ENCODE results near the gene EIF4E3.

Gene EIF4E3

DNA sequence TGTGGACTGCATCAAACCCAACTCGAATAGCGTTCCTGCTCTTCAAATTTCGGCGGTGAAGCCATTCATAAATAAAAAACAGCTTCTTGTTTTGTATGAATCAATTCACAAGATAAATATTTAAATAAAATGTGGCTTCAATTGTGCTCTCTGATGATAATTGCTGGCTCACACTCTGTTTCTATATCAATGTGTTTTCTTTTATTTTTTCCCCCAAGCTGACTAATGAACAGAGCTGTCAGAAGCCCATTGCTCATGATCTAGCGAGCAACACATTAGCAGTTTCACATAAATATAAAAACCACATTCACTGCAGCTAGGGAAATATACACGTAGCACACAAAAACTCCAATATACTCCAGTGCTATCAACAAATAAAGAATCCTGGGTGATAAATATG is 96.7 kb downstream of the EIF4E3 start:
- Histone ChIP-seq H3K4me2 (no peak overlapping the region), H4K20me1 (ENCODE audit: insufficient read depth) (no peaks in the 10 kb centered on the region), H3K27ac (no peak overlapping the region), H3K4me1 (ENCODE audit: low read depth, poor library complexity, severe bottlenecking) (no peaks in the 10 kb centered on the region), H3K36me3 (ENCODE audit: insufficient read depth) (no peaks in the 10 kb centered on the region), H3K4me3 (IDR thresholded peaks at IDR 0.05; ENCODE audit: insufficient read depth, low read depth, low read length) (no peak overlapping the region), H3K79me2 (ENCODE audit: insufficient read depth, low read depth) (no peaks in the 10 kb centered on the region), H3K9ac (no peak overlapping the region), H2AFZ (ENCODE audit: low read depth) (no peak overlapping the region), H3K27me3 (ENCODE audit: insufficient read depth, low read depth) (no peaks in the 10 kb centered on the region)
- TF ChIP-seq, protein P1, sequence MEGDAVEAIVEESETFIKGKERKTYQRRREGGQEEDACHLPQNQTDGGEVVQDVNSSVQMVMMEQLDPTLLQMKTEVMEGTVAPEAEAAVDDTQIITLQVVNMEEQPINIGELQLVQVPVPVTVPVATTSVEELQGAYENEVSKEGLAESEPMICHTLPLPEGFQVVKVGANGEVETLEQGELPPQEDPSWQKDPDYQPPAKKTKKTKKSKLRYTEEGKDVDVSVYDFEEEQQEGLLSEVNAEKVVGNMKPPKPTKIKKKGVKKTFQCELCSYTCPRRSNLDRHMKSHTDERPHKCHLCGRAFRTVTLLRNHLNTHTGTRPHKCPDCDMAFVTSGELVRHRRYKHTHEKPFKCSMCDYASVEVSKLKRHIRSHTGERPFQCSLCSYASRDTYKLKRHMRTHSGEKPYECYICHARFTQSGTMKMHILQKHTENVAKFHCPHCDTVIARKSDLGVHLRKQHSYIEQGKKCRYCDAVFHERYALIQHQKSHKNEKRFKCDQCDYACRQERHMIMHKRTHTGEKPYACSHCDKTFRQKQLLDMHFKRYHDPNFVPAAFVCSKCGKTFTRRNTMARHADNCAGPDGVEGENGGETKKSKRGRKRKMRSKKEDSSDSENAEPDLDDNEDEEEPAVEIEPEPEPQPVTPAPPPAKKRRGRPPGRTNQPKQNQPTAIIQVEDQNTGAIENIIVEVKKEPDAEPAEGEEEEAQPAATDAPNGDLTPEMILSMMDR (conservative IDR thresholded peaks at IDR 0.05; ENCODE audit: low read depth, low read length), result no peak

DNA sequence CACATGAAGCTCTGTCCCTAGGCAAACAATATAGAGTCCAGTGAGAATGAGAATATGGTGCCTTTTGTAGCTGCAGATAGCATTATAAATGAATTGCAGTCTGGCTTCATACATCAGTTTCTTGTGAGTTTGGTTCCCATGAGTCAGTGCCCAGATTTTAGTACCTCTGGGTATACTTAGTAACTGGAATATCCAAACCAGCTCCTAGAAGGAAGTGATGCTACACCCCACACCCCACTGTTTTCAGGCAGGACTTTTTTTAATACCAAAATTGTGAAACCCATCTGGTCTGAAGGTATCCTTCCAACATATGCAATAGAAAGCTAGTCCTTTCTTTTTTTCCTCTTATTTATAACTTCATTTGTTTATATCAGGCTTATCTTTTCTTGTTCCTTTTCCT is 99.5 kb downstream of the EIF4E3 start:
- Histone ChIP-seq H3K4me2 (no peak overlapping the region), H3K27ac (no peak overlapping the region), H3K9ac (no peak overlapping the region), H3K4me1 (ENCODE audit: low read depth, poor library complexity, severe bottlenecking) (no peaks in the 10 kb centered on the region), H3K36me3 (ENCODE audit: insufficient read depth) (no peaks in the 10 kb centered on the region), H3K79me2 (ENCODE audit: insufficient read depth, low read depth) (no peaks in the 10 kb centered on the region), H2AFZ (ENCODE audit: low read depth) (no peak overlapping the region), H3K27me3 (ENCODE audit: insufficient read depth, low read depth) (no peaks in the 10 kb centered on the region), H4K20me1 (ENCODE audit: insufficient read depth) (no peaks in the 10 kb centered on the region), H3K4me3 (IDR thresholded peaks at IDR 0.05; ENCODE audit: insufficient read depth, low read depth, low read length) (no peak overlapping the region)
- TF ChIP-seq, protein P1 (conservative IDR thresholded peaks at IDR 0.05; ENCODE audit: low read depth, low read length), result no peak

Data from KMS-11 (cell line).